Osteocyte (in vitro differentiated cells): ENCODE measurements around the gene TOR1A. TPM values are rescaled to one million over a fixed set of nuclear protein-coding genes. Genes with fewer than 3 reads are reported as not detected.
A peak's percentile ranks its signal among the peaks of the same experiment; 100 is the strongest.

Source experiments
- DNase-seq: peaks from one replicate; pipeline ENCODE4 v3.0.0; 2021; ENCODE audit warnings: mixed read lengths; ENCODE audit not compliant: unreplicated experiment; ENCODE audit errors: extremely low spot score
- H3K27ac Mint-ChIP-seq: one replicate; pipeline ENCODE4 v1.8.0; 2021; ENCODE audit warnings: mild to moderate bottlenecking, mixed read lengths; ENCODE audit not compliant: unreplicated experiment
- H3K27me3 Mint-ChIP-seq: one replicate; pipeline ENCODE4 v1.8.0; 2021; ENCODE audit warnings: mixed read lengths; ENCODE audit not compliant: unreplicated experiment
- H3K36me3 Mint-ChIP-seq: one replicate; pipeline ENCODE4 v1.8.0; 2021; ENCODE audit warnings: mixed read lengths; ENCODE audit not compliant: unreplicated experiment
- H3K4me1 Mint-ChIP-seq: one replicate; pipeline ENCODE4 v1.8.0; 2021; ENCODE audit warnings: mixed read lengths; ENCODE audit not compliant: unreplicated experiment
- H3K4me3 Mint-ChIP-seq: one replicate; pipeline ENCODE4 v1.8.0; 2021; ENCODE audit warnings: mild to moderate bottlenecking, moderate library complexity, mixed read lengths; ENCODE audit not compliant: unreplicated experiment
- H3K9me3 Mint-ChIP-seq: one replicate; pipeline ENCODE4 v1.8.0; 2021; ENCODE audit warnings: mixed read lengths; ENCODE audit not compliant: unreplicated experiment
- CTCF ChIP-seq: fragments of 200-600 bp; sonication (generic); IDR thresholded peaks from 2 replicates; pipeline ENCODE4 v1.5.0; 2021; ENCODE audit warnings: antibody characterized with exemption, mild to moderate bottlenecking, moderate library complexity
- microRNA-seq: library from miRNA; unstranded; fragments of <30 nt; microRNA quantifications from one replicate; pipeline ENCODE4 v1.1.0, GENCODE V29; 2020; ENCODE audit not compliant: unreplicated experiment
- total RNA-seq: library from RNA; stranded (reverse); gene quantifications from 2 replicates; pipeline ENCODE4 v1.2.1, GENCODE V29; 2021

TOR1A gene
- total RNA-seq, 1 donor from 2014 or later, result 46.1 TPM

- Mint-ChIP-seq H3K27ac (no peak overlapping the region), H3K4me3 (no peak overlapping the region), H3K27me3 (no peaks in the 10 kb centered on the region), H3K4me1 (peaks cover 26% of the 10 kb centered on the region), H3K9me3 (no peaks in the 10 kb centered on the region), H3K36me3 (no peaks in the 10 kb centered on the region)
- DNase-seq, result no peak
- no peak for TF ChIP-seq CTCF
Observed at GRCh38 chr9:129765764-129766317, 58.1 kb downstream of the TOR1A start.

GRCh38 chr9:129762985-129763926, 60.7 kb downstream of the TOR1A start:
- H3K27me3 Mint-ChIP-seq, result no peaks in the 10 kb centered on the region
- no peaks in the 10 kb centered on the region for H3K36me3 Mint-ChIP-seq
- H3K27ac Mint-ChIP-seq, result peak overlapping the region; percentile 66
- H3K4me1 Mint-ChIP-seq, result peaks cover 26% of the 10 kb centered on the region
- no peak for TF ChIP-seq CTCF
- no peaks in the 10 kb centered on the region for H3K9me3 Mint-ChIP-seq
- DNase-seq, result no peak
- H3K4me3 Mint-ChIP-seq, result no peak overlapping the region

Small RNA genes lying within 50 kb of the gene (microRNA-seq; reads per million reads assigned to microRNA genes)
- gene MIR6855, result not detected

Other genes starting within 250 kb of the TOR1A start
- not detected in 2 replicates for gene C9orf50, start 203.0 kb downstream of the TOR1A start, total RNA-seq
- 41.1 and 45.7 TPM in 2 replicates for gene NTMT1, start 198.0 kb downstream of the TOR1A start, total RNA-seq
- 18.1 and 19.1 TPM in 2 replicates for gene ASB6, start 182.0 kb downstream of the TOR1A start, total RNA-seq
- gene PRRX2, start 158.5 kb downstream of the TOR1A start, total RNA-seq, result 5.6 and 6.4 TPM in 2 replicates
- gene PTGES, start 71.1 kb downstream of the TOR1A start, total RNA-seq, result 0.83 and 0.94 TPM in 2 replicates
- gene TOR1B, start 21.0 kb downstream of the TOR1A start, total RNA-seq, result 32.1 and 32.7 TPM in 2 replicates
- 38.9 and 45.9 TPM in 2 replicates for gene C9orf78, start 11.1 kb upstream of the TOR1A start, total RNA-seq
- gene USP20, start 11.3 kb upstream of the TOR1A start, total RNA-seq, result 31.2 and 32.6 TPM in 2 replicates
- 62.2 and 63.0 TPM in 2 replicates for gene FNBP1, start 219.1 kb upstream of the TOR1A start, total RNA-seq
- gene GPR107, start 229.8 kb upstream of the TOR1A start, total RNA-seq, result 57.0 and 60.7 TPM in 2 replicates